ENCODE measurements around the gene CST2.
"Not testable (repeated sequence)": the region's sequence is repeated elsewhere in the genome, so short reads cannot be mapped to it uniquely, and the experiment has no call there.

Gene CST2

DNA sequence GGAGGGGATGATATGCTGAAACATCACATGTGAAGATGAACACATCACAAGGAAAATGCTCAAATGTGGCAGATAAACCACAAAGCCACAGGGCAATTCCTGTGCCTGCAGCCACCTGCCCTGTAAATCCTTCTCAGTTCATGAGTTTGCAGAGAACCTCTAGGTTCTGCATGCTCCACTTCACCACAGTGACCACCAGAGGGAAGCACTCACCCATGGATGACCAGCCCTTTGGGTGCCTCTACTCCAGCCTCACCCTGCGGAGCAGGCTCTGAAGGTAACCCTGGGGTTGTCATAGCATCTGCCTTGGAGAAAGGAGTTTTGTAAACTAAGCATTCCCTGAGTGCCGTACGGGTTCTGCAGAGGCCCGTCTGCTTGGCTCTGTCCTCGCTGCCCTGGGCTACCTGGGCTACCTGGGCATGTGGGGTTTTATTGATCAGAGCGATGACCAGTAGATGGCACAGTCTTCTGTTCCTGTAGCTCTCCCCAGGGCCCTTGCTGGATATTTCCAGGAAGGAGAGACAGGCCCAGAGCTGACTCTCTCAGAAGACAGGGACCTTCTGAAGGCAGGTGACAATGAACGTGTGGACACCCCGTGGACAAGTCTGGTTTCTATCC is 44.1 kb downstream of the CST2 start:
- Histone ChIP-seq H3K27ac (ENCODE audit: low read depth, low read length) (no peak overlapping the region), H2AFZ (ENCODE audit: low read depth, low read length, severe bottlenecking) (no peak overlapping the region), H3K9me3 (ENCODE audit: insufficient read depth, low read length) (no peaks in the 10 kb centered on the region), H3K9me2 (replicated peaks; ENCODE audit: insufficient read depth, low read length) (no peaks in the 10 kb centered on the region), H3K27me3 (ENCODE audit: low read length) (no peaks in the 10 kb centered on the region), H4K20me1 (ENCODE audit: low read depth, low read length) (no peaks in the 10 kb centered on the region), H3K9ac (ENCODE audit: low read length) (no peak overlapping the region), H3K79me2 (ENCODE audit: insufficient read depth, low read length) (no peaks in the 10 kb centered on the region), H3K4me3 (ENCODE audit: insufficient read depth, low read length, poor library complexity, severe bottlenecking) (no peak overlapping the region), H3K36me3 (ENCODE audit: low read length) (no peaks in the 10 kb centered on the region), H3K4me2 (ENCODE audit: low read depth, low read length, poor library complexity, severe bottlenecking) (no peak overlapping the region), H3F3A (ENCODE audit: insufficient read depth) (no peaks in the 10 kb centered on the region)
- TF ChIP-seq, protein P1, sequence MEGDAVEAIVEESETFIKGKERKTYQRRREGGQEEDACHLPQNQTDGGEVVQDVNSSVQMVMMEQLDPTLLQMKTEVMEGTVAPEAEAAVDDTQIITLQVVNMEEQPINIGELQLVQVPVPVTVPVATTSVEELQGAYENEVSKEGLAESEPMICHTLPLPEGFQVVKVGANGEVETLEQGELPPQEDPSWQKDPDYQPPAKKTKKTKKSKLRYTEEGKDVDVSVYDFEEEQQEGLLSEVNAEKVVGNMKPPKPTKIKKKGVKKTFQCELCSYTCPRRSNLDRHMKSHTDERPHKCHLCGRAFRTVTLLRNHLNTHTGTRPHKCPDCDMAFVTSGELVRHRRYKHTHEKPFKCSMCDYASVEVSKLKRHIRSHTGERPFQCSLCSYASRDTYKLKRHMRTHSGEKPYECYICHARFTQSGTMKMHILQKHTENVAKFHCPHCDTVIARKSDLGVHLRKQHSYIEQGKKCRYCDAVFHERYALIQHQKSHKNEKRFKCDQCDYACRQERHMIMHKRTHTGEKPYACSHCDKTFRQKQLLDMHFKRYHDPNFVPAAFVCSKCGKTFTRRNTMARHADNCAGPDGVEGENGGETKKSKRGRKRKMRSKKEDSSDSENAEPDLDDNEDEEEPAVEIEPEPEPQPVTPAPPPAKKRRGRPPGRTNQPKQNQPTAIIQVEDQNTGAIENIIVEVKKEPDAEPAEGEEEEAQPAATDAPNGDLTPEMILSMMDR (IDR thresholded peaks at IDR 0.05; ENCODE audit: insufficient read depth, low read length, poor library complexity, severe bottlenecking) = peak; percentile 37
- no peak for TF ChIP-seq EZH2phosphoT487 (conservative IDR thresholded peaks at IDR 0.05; ENCODE audit: low read length)

- H3K9ac ChIP-seq (ENCODE audit: low read length); H3K36me3 ChIP-seq (ENCODE audit: low read length); H3K4me2 ChIP-seq (ENCODE audit: low read depth, low read length, poor library complexity, severe bottlenecking); H3F3A ChIP-seq (ENCODE audit: insufficient read depth); H3K27ac ChIP-seq (ENCODE audit: low read depth, low read length); H3K4me3 ChIP-seq (ENCODE audit: insufficient read depth, low read length, poor library complexity, severe bottlenecking); H3K79me2 ChIP-seq (ENCODE audit: insufficient read depth, low read length); H2AFZ ChIP-seq (ENCODE audit: low read depth, low read length, severe bottlenecking); H3K9me3 ChIP-seq (ENCODE audit: insufficient read depth, low read length); H3K27me3 ChIP-seq (ENCODE audit: low read length); H4K20me1 ChIP-seq (ENCODE audit: low read depth, low read length); H3K9me2 ChIP-seq (replicated peaks; ENCODE audit: insufficient read depth, low read length): not testable (repeated sequence)
These were observed 47.9 kb downstream of the CST2 start for GRCh38 chr20:23778676-23779075.

- H3K36me3 ChIP-seq (ENCODE audit: low read length); H2AFZ ChIP-seq (ENCODE audit: low read depth, low read length, severe bottlenecking); H3F3A ChIP-seq (ENCODE audit: insufficient read depth); H4K20me1 ChIP-seq (ENCODE audit: low read depth, low read length); H3K9me2 ChIP-seq (replicated peaks; ENCODE audit: insufficient read depth, low read length); H3K9ac ChIP-seq (ENCODE audit: low read length); H3K9me3 ChIP-seq (ENCODE audit: insufficient read depth, low read length); H3K27me3 ChIP-seq (ENCODE audit: low read length); H3K4me3 ChIP-seq (ENCODE audit: insufficient read depth, low read length, poor library complexity, severe bottlenecking); H3K79me2 ChIP-seq (ENCODE audit: insufficient read depth, low read length); H3K27ac ChIP-seq (ENCODE audit: low read depth, low read length); H3K4me2 ChIP-seq (ENCODE audit: low read depth, low read length, poor library complexity, severe bottlenecking): not testable (repeated sequence)
These were observed 49.1 kb downstream of the CST2 start for GRCh38 chr20:23777380-23777779.

DNA sequence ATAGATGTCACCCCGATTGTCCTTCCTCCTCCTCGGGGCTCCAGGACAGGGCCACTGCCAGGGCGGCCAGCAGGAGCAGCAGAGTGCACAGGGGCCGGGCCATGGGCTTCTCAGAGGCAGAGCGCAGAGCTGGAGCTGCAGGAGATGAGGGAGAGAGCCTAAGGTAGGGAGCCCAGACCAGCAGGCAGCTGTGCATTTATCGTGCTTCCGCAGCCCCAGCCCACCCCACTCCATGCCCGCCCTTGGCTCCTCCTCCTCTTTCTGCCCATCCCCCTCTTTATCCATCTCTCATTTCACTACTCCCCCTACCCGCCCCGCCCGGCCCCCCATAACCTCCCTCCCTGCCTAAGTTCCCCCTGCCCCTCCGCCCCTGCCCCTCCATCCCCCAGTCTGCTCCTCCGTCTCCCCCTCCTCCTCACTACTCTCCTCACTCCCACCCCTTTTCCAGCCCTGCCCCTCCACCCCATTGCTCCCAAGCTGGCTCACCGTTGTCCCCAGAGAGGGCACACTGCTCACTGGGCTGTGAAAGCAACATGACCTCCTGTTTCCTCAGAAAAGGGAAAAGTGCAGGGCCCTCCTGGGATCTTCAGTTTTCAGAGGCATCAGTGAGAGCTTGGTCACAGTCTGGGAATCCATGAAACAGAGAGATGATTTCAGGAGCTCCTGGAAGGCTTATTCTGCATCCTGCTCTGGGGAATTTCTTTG is 50.3 kb downstream of the CST2 start:
- Histone ChIP-seq H3K9me3 (ENCODE audit: insufficient read depth, low read length) (no peaks in the 10 kb centered on the region), H3K9ac (ENCODE audit: low read length) (no peak overlapping the region), H3K9me2 (replicated peaks; ENCODE audit: insufficient read depth, low read length) (no peaks in the 10 kb centered on the region), H4K20me1 (ENCODE audit: low read depth, low read length) (no peaks in the 10 kb centered on the region), H3K27ac (ENCODE audit: low read depth, low read length) (no peak overlapping the region), H3K79me2 (ENCODE audit: insufficient read depth, low read length) (no peaks in the 10 kb centered on the region), H3K4me2 (ENCODE audit: low read depth, low read length, poor library complexity, severe bottlenecking) (no peak overlapping the region), H3K27me3 (ENCODE audit: low read length) (no peaks in the 10 kb centered on the region), H3K36me3 (ENCODE audit: low read length) (no peaks in the 10 kb centered on the region), H3F3A (ENCODE audit: insufficient read depth) (no peaks in the 10 kb centered on the region), H3K4me3 (ENCODE audit: insufficient read depth, low read length, poor library complexity, severe bottlenecking) (no peak overlapping the region), H2AFZ (ENCODE audit: low read depth, low read length, severe bottlenecking) (no peak overlapping the region)
- TF ChIP-seq, protein P1 (IDR thresholded peaks at IDR 0.05; ENCODE audit: insufficient read depth, low read length, poor library complexity, severe bottlenecking) = no peak
- no peak for TF ChIP-seq EZH2phosphoT487 (conservative IDR thresholded peaks at IDR 0.05; ENCODE audit: low read length)

All from SU-DHL-6 (cell line).